AG04450 (cell line): ENCODE data around the gene SIPA1L3. TPM values are rescaled to one million over a fixed set of nuclear protein-coding genes. Genes with fewer than 3 reads are reported as not detected.
"Not testable (repeated sequence)": the region's sequence is repeated elsewhere in the genome, so short reads cannot be mapped to it uniquely, and the experiment has no call there.

Experiments used
- CTCF ChIA-PET: fragments of 300-600, 350-600 bp; formaldehyde crosslinking; extraction: SDS; loops from one replicate; lab custom pipeline; 2022; ENCODE audit warnings: antibody characterized with exemption, inconsistent platforms; lab: Charles Lee
- POLR2A ChIA-PET: fragments of 350-600 bp; formaldehyde crosslinking; extraction: SDS; loops from one replicate; lab custom pipeline; 2021; ENCODE audit warnings: antibody characterized with exemption, inconsistent platforms; lab: Yijun Ruan, JAX
- DNase-seq: peaks from one replicate; pipeline ENCODE4 v3.0.0-alpha.2; 2011; ENCODE audit warnings: low read depth, low spot score
- H3K27ac ChIP-seq: one replicate; pipeline ENCODE4 v1.5.1; 2012; ENCODE audit warnings: low read depth, low read length, control low read depth
- H3K27me3 ChIP-seq: one replicate; pipeline ENCODE4 v1.6.0; 2012; ENCODE audit warnings: low read length; ENCODE audit not compliant: control insufficient read depth, insufficient read depth
- H3K4me3 ChIP-seq: 2 replicates; pipeline ENCODE4 v1.5.1; 2011; ENCODE audit warnings: mild to moderate bottlenecking, low read depth, low read length, control low read depth
- H3K9me3 ChIP-seq: 2 replicates; pipeline ENCODE4 v1.5.1; 2012; ENCODE audit warnings: low read length; ENCODE audit not compliant: control insufficient read depth, insufficient read depth
- polyA plus RNA-seq: library from polyadenylated mRNA; depleted of rRNA; stranded (reverse); fragments of >200 nt; gene quantifications from 2 replicates; pipeline ENCODE4 v1.2.3, GENCODE V29; 2011
- TF ChIP-seq, protein P1 (sequence below): IDR thresholded peaks from 2 replicates; pipeline ENCODE4 v1.5.1; 2011; ENCODE audit warnings: low read depth, low read length, control low read depth, inconsistent platforms

Gene SIPA1L3
- polyA plus RNA-seq, 1 experiment: 4.9 TPM

DNA sequence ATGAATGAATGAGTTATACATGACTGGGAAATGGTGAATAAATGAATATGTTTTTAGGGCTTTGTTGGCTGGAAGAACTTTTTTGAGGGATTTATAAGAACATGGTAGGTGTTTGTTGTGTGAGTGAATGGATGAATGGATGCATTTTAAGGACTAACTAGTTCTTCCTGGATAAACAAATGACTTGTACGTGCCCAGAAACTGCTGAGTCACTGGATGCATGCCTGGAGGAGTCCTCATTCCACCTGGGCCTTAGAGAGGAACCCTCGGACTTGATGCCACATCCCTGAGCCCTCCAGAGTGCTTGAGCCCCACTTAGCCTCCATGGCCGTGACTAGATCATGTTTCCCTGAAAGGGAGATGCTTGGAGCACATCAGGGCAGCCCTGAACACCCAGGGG, 163.6 kb downstream of the SIPA1L3 start:
- peak; percentile 43 for DNase-seq

DNA sequence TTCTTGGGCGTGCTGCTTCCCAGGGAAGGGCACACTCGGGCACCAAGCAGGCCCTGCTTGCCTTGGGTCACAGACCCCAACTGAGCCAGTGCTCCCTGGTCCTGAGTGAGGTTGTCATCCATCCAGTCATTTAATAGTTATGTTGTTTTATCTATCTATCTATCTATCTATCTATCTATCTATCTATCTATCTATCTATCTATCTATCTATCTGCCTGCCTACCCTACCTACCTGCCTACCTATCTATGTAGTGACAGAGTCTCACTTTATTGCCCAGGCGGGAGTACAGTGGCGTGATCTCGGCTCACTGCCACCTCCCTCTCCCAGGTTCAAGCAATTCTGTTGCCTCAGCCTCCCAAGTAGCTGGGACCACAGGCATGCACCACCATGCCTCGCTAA, 164.0 kb downstream of the SIPA1L3 start:
- H3K27me3 ChIP-seq, CTCF ChIA-PET, DNase-seq, POLR2A ChIA-PET, H3K9me3 ChIP-seq, H3K4me3 ChIP-seq: not testable (repeated sequence)
- peak overlapping the region; percentile 49 for H3K27ac ChIP-seq

More for the DNA sequence above, 163.6 kb downstream of the SIPA1L3 start:
- TF ChIP-seq, protein P1, sequence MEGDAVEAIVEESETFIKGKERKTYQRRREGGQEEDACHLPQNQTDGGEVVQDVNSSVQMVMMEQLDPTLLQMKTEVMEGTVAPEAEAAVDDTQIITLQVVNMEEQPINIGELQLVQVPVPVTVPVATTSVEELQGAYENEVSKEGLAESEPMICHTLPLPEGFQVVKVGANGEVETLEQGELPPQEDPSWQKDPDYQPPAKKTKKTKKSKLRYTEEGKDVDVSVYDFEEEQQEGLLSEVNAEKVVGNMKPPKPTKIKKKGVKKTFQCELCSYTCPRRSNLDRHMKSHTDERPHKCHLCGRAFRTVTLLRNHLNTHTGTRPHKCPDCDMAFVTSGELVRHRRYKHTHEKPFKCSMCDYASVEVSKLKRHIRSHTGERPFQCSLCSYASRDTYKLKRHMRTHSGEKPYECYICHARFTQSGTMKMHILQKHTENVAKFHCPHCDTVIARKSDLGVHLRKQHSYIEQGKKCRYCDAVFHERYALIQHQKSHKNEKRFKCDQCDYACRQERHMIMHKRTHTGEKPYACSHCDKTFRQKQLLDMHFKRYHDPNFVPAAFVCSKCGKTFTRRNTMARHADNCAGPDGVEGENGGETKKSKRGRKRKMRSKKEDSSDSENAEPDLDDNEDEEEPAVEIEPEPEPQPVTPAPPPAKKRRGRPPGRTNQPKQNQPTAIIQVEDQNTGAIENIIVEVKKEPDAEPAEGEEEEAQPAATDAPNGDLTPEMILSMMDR: no peak
- Histone ChIP-seq H3K27me3 (no peaks in the 10 kb centered on the region), H3K27ac (peak overlapping the region; percentile 49), H3K4me3 (no peak overlapping the region), H3K9me3 (peaks cover 4% of the 10 kb centered on the region; the same call in 1 of the 2 replicates)
- POLR2A ChIA-PET: interaction anchor here (0.7 kb wide), 1 partner anchor 12 kb away, joined by 3 read pairs; no protein-coding TSS in a partner anchor
- CTCF ChIA-PET: no interaction called here

DNA sequence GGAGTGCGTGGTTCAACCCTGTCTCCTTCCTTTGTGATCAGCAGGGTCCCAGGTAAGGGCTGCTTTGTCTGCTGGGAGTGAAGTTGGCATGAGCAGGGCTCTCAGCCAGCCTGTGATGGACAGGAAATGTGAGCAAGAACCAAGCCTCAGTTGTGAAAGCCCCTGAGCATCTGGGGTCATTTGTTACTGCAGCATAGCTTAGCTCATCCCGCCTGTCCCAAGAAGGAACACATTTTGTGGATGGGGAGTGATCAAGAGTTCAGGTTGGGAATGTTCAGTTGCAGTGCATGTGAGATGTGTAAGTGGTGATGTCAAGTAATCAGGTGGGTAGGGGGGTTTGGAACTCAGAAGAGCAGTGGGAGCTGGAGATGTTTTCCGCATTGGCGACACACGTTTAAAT, 164.6 kb downstream of the SIPA1L3 start:
- H3K4me3 ChIP-seq: no peak overlapping the region
- DNase-seq: no peak
- CTCF ChIA-PET: no interaction called here
- H3K27me3 ChIP-seq: no peaks in the 10 kb centered on the region
- no peak overlapping the region for H3K27ac ChIP-seq
- POLR2A ChIA-PET: no interaction called here
- peaks cover 4% of the 10 kb centered on the region; the same call in 1 of the 2 replicates for H3K9me3 ChIP-seq
- TF ChIP-seq, protein P1: no peak

DNA sequence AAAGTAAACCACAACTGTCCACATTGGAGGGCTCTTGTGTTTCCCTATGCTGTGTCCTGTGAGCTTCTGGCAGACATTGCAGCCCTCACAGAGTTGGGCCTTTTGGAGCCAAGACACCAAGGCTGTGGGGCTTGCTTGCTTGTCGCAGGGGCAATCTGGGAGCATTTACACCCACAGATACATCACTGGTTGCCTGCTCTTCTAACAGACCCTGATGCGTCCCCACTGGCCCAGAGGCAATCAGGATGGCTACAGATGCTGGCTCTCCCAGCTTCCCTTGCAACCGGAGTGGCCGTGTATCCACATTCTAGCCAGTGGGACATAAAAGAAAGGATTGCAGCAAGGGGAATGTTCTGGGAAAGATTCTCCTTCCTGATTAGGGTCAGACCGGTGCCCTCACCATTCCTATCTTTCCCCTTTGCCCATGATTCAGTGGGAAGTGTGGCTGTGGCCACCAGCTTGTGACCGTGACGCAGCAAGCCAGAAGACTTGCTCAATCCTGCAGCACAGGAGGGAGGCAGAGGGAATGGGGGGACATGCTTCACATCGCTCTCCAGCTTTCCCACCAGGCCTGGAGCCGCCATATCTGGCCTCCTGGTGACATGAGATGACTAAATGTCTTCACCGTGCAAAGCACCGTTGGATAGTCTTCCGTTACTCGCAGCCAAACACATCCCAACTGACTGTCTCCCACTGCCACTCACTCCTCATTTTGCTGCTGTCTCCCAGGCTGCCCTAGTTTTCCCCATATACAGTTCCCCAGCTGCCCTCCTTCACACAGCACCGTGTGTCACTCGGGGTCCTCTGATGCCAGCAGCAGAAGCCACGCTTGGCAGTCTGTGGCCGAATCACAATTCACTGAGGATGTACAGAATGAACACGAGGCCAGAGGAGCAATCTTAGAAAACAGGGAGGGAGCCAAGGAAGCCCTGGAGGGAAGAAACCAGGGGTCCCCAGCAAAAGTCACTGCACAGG, 166.1 kb downstream of the SIPA1L3 start:
- no peak for DNase-seq
- TF ChIP-seq, protein P1: no peak
- ChIA-PET POLR2A (no interaction called here), CTCF (no interaction called here)
- no peak overlapping the region for H3K4me3 ChIP-seq
- no peaks in the 10 kb centered on the region for H3K27me3 ChIP-seq
- peaks cover 4% of the 10 kb centered on the region; the same call in 1 of the 2 replicates for H3K9me3 ChIP-seq
- H3K27ac ChIP-seq: peak overlapping the region; percentile 21

DNA sequence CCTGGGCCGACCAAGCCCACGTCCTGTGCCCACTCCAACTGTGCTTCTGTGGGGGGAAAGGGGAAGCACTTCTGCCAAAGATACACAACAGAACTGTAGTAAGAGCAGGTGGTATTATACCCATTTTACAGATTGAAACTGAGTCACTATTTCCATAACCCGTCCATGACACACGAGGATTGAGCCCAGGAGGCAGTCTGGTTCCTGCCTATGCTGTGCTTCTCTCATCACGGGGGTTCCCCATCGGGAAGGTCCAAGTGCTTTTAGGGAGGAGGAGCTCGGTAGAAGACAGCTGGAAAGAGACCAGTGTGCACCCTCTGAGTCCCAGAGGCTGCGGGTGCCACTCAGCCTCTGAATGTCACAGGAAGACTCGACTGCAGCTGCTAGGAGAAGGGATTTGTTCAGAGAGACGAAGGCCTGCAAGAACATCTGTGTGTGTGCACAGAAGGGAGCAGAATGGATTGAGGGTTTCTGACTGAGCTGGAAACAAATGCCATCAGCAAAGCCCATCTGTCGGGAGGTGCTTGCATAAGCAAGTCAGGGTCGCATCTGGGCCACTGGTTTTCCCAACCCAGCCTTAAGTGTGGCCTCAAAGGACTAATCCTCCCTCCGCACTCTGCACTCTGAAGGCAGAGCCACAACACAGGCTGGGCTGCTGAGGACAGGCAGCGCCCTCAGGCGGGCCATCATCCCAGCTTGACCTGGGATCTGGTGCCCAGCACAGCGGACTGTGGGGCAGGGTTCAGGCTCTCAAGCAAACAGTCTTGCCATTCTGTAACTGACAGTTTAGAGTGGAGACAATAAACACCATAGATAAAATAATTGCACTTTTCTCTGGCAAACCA, 167.1 kb downstream of the SIPA1L3 start:
- H3K4me3 ChIP-seq: no peak overlapping the region
- no peaks in the 10 kb centered on the region for H3K27me3 ChIP-seq
- TF ChIP-seq, protein P1: no peak
- H3K9me3 ChIP-seq: peaks cover 4% of the 10 kb centered on the region; the same call in 1 of the 2 replicates
- H3K27ac ChIP-seq: no peak overlapping the region
- ChIA-PET POLR2A (interaction anchor here (0.6 kb wide), 1 partner anchor 120 kb away, joined by 7 read pairs; no protein-coding TSS in a partner anchor), CTCF (no interaction called here)
- DNase-seq: no peak
